Astrocyte (in vitro differentiated cells and primary cell): ENCODE measurements around the gene PDE1C. TPM values are rescaled to one million over a fixed set of nuclear protein-coding genes. Genes with fewer than 3 reads are reported as not detected.

Source experiments
- DNase-seq: peaks from one replicate; pipeline ENCODE4 v3.0.0-alpha.2; 2010; ENCODE audit warnings: low read depth
- FAIRE-seq: peaks from 2 replicates; lab custom pipeline; 2011; peaks lifted over from hg19 to GRCh38; lab: Jason Lieb, UNC
- H2AFZ ChIP-seq: 2 replicates; pipeline ENCODE4 v1.6.0; 2012; ENCODE audit warnings: low read depth, low read length, inconsistent platforms
- H3K27ac ChIP-seq: 2 replicates; pipeline ENCODE4 v1.5.1; 2011; ENCODE audit warnings: low read depth, low read length, inconsistent platforms
- H3K27me3 ChIP-seq: 2 replicates; pipeline ENCODE4 v1.6.0; 2011; ENCODE audit warnings: low read length, inconsistent platforms; ENCODE audit not compliant: insufficient read depth
- H3K36me3 ChIP-seq: 2 replicates; pipeline ENCODE4 v1.5.1; 2011; ENCODE audit warnings: low read length, inconsistent platforms; ENCODE audit not compliant: insufficient read depth
- H3K4me1 ChIP-seq: 2 replicates; pipeline ENCODE4 v1.5.1; 2011; ENCODE audit warnings: low read length, inconsistent platforms; ENCODE audit not compliant: insufficient read depth
- H3K4me2 ChIP-seq: 2 replicates; pipeline ENCODE4 v1.6.0; 2012; ENCODE audit warnings: low read length, inconsistent platforms
- H3K4me3 ChIP-seq: 2 replicates; pipeline ENCODE4 v1.5.1; 2011; ENCODE audit warnings: low read depth, mild to moderate bottlenecking, low read length, inconsistent platforms; ENCODE audit not compliant: insufficient read depth
- H3K79me2 ChIP-seq: 2 replicates; pipeline ENCODE4 v1.6.0; 2012; ENCODE audit warnings: mild to moderate bottlenecking, low read length, inconsistent platforms; ENCODE audit not compliant: insufficient read depth
- H3K9ac ChIP-seq: 2 replicates; pipeline ENCODE4 v1.6.0; 2012; ENCODE audit warnings: mild to moderate bottlenecking, low read length, inconsistent platforms
- H3K9me3 ChIP-seq: 2 replicates; pipeline ENCODE4 v1.5.1; 2012; ENCODE audit warnings: low read depth, mild to moderate bottlenecking, low read length, inconsistent platforms; ENCODE audit not compliant: insufficient read depth
- H4K20me1 ChIP-seq: 2 replicates; pipeline ENCODE4 v1.6.0; 2012; ENCODE audit warnings: low read length, inconsistent platforms; ENCODE audit not compliant: insufficient read depth
- H3K27ac Mint-ChIP-seq: one replicate; pipeline ENCODE4 v1.8.0; 2021; ENCODE audit warnings: mild to moderate bottlenecking, mixed read lengths; ENCODE audit not compliant: unreplicated experiment
- H3K27me3 Mint-ChIP-seq: one replicate; pipeline ENCODE4 v1.8.0; 2021; ENCODE audit warnings: low read depth, mixed read lengths; ENCODE audit not compliant: unreplicated experiment
- H3K36me3 Mint-ChIP-seq: one replicate; pipeline ENCODE4 v1.8.0; 2021; ENCODE audit warnings: low read depth, mixed read lengths; ENCODE audit not compliant: unreplicated experiment
- H3K4me1 Mint-ChIP-seq: one replicate; pipeline ENCODE4 v1.8.0; 2021; ENCODE audit warnings: low read depth, mixed read lengths; ENCODE audit not compliant: unreplicated experiment
- H3K4me3 Mint-ChIP-seq: one replicate; pipeline ENCODE4 v1.8.0; 2021; ENCODE audit warnings: mild to moderate bottlenecking, moderate library complexity, mixed read lengths; ENCODE audit not compliant: unreplicated experiment
- H3K9me3 Mint-ChIP-seq: one replicate; pipeline ENCODE4 v1.8.0; 2021; ENCODE audit warnings: mild to moderate bottlenecking, mixed read lengths; ENCODE audit not compliant: unreplicated experiment
- EZH2 ChIP-seq: IDR thresholded peaks from 2 replicates; pipeline ENCODE4 v1.6.1; 2012; ENCODE audit warnings: mild to moderate bottlenecking, low read length, inconsistent platforms; ENCODE audit not compliant: insufficient read depth
- total RNA-seq: library from RNA; stranded (reverse); gene quantifications from 2 replicates; pipeline ENCODE4 v1.2.1, GENCODE V29; 2021
- TF ChIP-seq, protein P1 (sequence below): IDR thresholded peaks from 2 replicates; pipeline ENCODE4 v1.5.1; 2011; ENCODE audit warnings: low read depth, mild to moderate bottlenecking, inconsistent platforms, low read length, moderate library complexity; ENCODE audit not compliant: insufficient read depth

PDE1C gene
- total RNA-seq, 1 donor from 2014 or later, result 31.6 TPM

GRCh38 chr7:31851119-31851518, 219.1 kb downstream of the PDE1C start:
- Histone ChIP-seq H3K9ac (no peak overlapping the region), H3K27ac (no peak overlapping the region), H3K27me3 (no peaks in the 10 kb centered on the region), H3K36me3 (no peaks in the 10 kb centered on the region), H3K4me2 (no peak overlapping the region), H2AFZ (no peak overlapping the region), H3K4me3 (no peak overlapping the region), H3K79me2 (no peaks in the 10 kb centered on the region), H3K9me3 (no peaks in the 10 kb centered on the region), H3K4me1 (no peaks in the 10 kb centered on the region), H4K20me1 (no peaks in the 10 kb centered on the region)
- Mint-ChIP-seq H3K4me3 (no peak overlapping the region), H3K27me3 (no peaks in the 10 kb centered on the region), H3K36me3 (no peaks in the 10 kb centered on the region), H3K9me3 (peaks cover 1% of the 10 kb centered on the region), H3K27ac (no peak overlapping the region), H3K4me1 (no peaks in the 10 kb centered on the region)
- TF ChIP-seq EZH2, result no peak
- TF ChIP-seq, protein P1, sequence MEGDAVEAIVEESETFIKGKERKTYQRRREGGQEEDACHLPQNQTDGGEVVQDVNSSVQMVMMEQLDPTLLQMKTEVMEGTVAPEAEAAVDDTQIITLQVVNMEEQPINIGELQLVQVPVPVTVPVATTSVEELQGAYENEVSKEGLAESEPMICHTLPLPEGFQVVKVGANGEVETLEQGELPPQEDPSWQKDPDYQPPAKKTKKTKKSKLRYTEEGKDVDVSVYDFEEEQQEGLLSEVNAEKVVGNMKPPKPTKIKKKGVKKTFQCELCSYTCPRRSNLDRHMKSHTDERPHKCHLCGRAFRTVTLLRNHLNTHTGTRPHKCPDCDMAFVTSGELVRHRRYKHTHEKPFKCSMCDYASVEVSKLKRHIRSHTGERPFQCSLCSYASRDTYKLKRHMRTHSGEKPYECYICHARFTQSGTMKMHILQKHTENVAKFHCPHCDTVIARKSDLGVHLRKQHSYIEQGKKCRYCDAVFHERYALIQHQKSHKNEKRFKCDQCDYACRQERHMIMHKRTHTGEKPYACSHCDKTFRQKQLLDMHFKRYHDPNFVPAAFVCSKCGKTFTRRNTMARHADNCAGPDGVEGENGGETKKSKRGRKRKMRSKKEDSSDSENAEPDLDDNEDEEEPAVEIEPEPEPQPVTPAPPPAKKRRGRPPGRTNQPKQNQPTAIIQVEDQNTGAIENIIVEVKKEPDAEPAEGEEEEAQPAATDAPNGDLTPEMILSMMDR, result no peak
- no peak for DNase-seq
- FAIRE-seq, result no peak

DNA sequence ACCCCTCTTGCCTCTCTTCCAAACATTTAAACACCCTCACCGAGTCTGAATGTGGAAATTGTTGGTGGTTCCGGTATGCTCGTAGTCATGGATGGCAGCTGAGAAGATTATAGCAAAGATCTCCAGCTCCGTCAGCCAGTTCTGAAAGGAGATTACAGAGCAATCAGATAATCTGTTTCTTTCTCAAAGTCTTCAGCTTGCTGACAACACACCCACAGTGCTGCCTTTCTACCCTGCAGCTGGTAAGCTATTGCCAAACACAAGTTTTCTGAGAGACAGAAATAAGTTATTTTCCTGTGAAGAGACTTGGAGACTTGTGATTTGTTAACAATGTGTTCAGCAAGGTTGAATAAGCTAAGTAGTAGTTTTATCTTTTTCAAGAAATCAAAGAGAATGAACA, 219.6 kb downstream of the PDE1C start:
- TF ChIP-seq, protein P1, result no peak
- no peak for TF ChIP-seq EZH2
- Mint-ChIP-seq H3K27me3 (no peaks in the 10 kb centered on the region), H3K4me3 (no peak overlapping the region), H3K27ac (no peak overlapping the region), H3K9me3 (peaks cover 1% of the 10 kb centered on the region), H3K36me3 (no peaks in the 10 kb centered on the region), H3K4me1 (no peaks in the 10 kb centered on the region)
- no peak overlapping the region for H2AFZ ChIP-seq
- no peak overlapping the region for H3K4me2 ChIP-seq
- H3K79me2 ChIP-seq, result no peaks in the 10 kb centered on the region
- no peak overlapping the region for H3K9ac ChIP-seq
- FAIRE-seq (no peak), DNase-seq (no peak)
- H4K20me1 ChIP-seq, result no peaks in the 10 kb centered on the region
- H3K9me3 ChIP-seq, result no peaks in the 10 kb centered on the region
- no peaks in the 10 kb centered on the region for H3K27me3 ChIP-seq
- no peak overlapping the region for H3K27ac ChIP-seq
- no peak overlapping the region for H3K4me3 ChIP-seq
- H3K4me1 ChIP-seq, result no peaks in the 10 kb centered on the region
- no peaks in the 10 kb centered on the region for H3K36me3 ChIP-seq

DNA sequence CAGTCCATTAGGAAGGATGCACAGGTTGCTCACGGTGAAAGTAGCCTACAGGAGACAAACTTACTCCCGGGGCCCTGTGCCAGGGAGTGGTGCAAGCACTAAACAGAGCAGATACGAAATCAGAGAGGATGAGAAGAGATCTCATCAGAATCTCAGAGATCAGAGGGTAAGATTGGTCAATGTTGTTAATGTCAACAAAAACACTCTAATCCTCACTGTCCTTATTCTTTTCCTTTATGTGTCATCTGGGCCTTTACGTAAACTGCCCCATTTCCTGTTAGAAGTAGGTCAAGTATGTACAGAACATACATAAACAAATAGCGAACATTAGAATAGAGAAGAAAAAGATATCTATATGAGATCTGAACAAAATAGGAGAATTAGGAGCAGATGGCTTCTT, 220.1 kb downstream of the PDE1C start:
- FAIRE-seq (no peak), DNase-seq (no peak)
- Mint-ChIP-seq H3K36me3 (peaks cover 3% of the 10 kb centered on the region), H3K9me3 (peaks cover 1% of the 10 kb centered on the region), H3K4me1 (no peaks in the 10 kb centered on the region), H3K4me3 (no peak overlapping the region), H3K27me3 (no peaks in the 10 kb centered on the region), H3K27ac (no peak overlapping the region)
- H3K4me1 ChIP-seq, result no peaks in the 10 kb centered on the region
- no peaks in the 10 kb centered on the region for H4K20me1 ChIP-seq
- no peak for TF ChIP-seq EZH2
- TF ChIP-seq, protein P1, result no peak
- H3K36me3 ChIP-seq, result no peaks in the 10 kb centered on the region
- H3K79me2 ChIP-seq, result no peaks in the 10 kb centered on the region
- H3K27me3 ChIP-seq, result no peaks in the 10 kb centered on the region
- no peak overlapping the region for H3K27ac ChIP-seq
- H3K9ac ChIP-seq, result no peak overlapping the region
- H2AFZ ChIP-seq, result no peak overlapping the region
- no peak overlapping the region for H3K4me2 ChIP-seq
- H3K4me3 ChIP-seq, result no peak overlapping the region
- H3K9me3 ChIP-seq, result no peaks in the 10 kb centered on the region
